Endodermal cell (in vitro differentiated cells): Measurements from ENCODE around the gene SCAMP3. TPM values are rescaled to one million over a fixed set of nuclear protein-coding genes. Genes with fewer than 3 reads are reported as not detected.
A peak's percentile ranks its signal among the peaks of the same experiment; 100 is the strongest.

Experiments used
- DNase-seq: peaks from one replicate; pipeline ENCODE4 v3.0.0-alpha.2; 2017
- H3K27ac ChIP-seq: 2 replicates; pipeline ENCODE4 v1.5.1; 2013; ENCODE audit warnings: mild to moderate bottlenecking, low read depth, low read length, moderate library complexity
- H3K27me3 ChIP-seq: 2 replicates; pipeline ENCODE4 v1.6.1; 2013; ENCODE audit warnings: mild to moderate bottlenecking, low read length, moderate library complexity; ENCODE audit not compliant: insufficient read depth, control insufficient read depth, poor library complexity, severe bottlenecking
- H3K36me3 ChIP-seq: 2 replicates; pipeline ENCODE4 v1.7.0; 2013; ENCODE audit warnings: mild to moderate bottlenecking, low read length, moderate library complexity; ENCODE audit not compliant: control insufficient read depth, insufficient read depth
- H3K4me1 ChIP-seq: one replicate; pipeline ENCODE4 v1.7.0; 2013; ENCODE audit warnings: low read length; ENCODE audit not compliant: control insufficient read depth, insufficient read depth
- H3K4me3 ChIP-seq: 2 replicates; pipeline ENCODE4 v1.5.1; 2013; ENCODE audit warnings: mild to moderate bottlenecking, low read length, moderate library complexity
- H3K9ac ChIP-seq: 2 replicates; pipeline ENCODE4 v1.6.1; 2013; ENCODE audit warnings: mild to moderate bottlenecking, low read length, moderate library complexity; ENCODE audit not compliant: poor library complexity, severe bottlenecking; ENCODE audit errors: extremely low read depth
- H3K9me3 ChIP-seq: 2 replicates; pipeline ENCODE4 v1.6.1; 2013; ENCODE audit warnings: mild to moderate bottlenecking, low read length, moderate library complexity; ENCODE audit not compliant: control insufficient read depth
- H3K27ac Mint-ChIP-seq: 2 replicates; pipeline ENCODE4 v1.8.0; 2020; ENCODE audit warnings: mixed read lengths
- H3K27me3 Mint-ChIP-seq: 2 replicates; pipeline ENCODE4 v1.8.0; 2021; ENCODE audit warnings: mild to moderate bottlenecking, mixed read lengths; ENCODE audit not compliant: insufficient read depth
- H3K36me3 Mint-ChIP-seq: 2 replicates; pipeline ENCODE4 v1.8.0; 2020; ENCODE audit warnings: low read depth, mixed read lengths
- H3K4me1 Mint-ChIP-seq: 2 replicates; pipeline ENCODE4 v1.8.0; 2020; ENCODE audit warnings: mixed read lengths
- H3K4me3 Mint-ChIP-seq: 2 replicates; pipeline ENCODE4 v1.8.0; 2020; ENCODE audit warnings: mild to moderate bottlenecking, moderate library complexity, mixed read lengths
- H3K9me3 Mint-ChIP-seq: 2 replicates; pipeline ENCODE4 v1.8.0; 2020; ENCODE audit warnings: mild to moderate bottlenecking, mixed read lengths
- CTCF ChIP-seq: fragments of 200-600 bp; sonication (generic); conservative IDR thresholded peaks from 2 replicates; pipeline ENCODE4 v1.5.0; 2021; ENCODE audit warnings: antibody characterized with exemption, mild to moderate bottlenecking
- WGBS, 2 experiments: methylation state at CpG; one replicate each; pipeline versions ENCODE4 v1.1.5 to v1.1.7; 2013; ENCODE audit warnings: missing lambda C conversion rate in 2 of 2, mixed read lengths in 1 of 2; ENCODE audit not compliant: insufficient coverage in 1 of 2, insufficient read length in 1 of 2; 5-methylcytosine and 5-hydroxymethylcytosine counted together
- total RNA-seq, 2 donors: library from RNA; stranded (reverse); fragmentation: NEBNext Ultra II Directional in 1 of 2; extraction: Animal tissue kit (Norgen Biotek cat#: 25700) in 1 of 2; gene quantifications; 2 replicates in 1 of 2; 3 replicates in 1 of 2; pipeline ENCODE4 v1.2.1, GENCODE V29; 2021

Gene SCAMP3
- total RNA-seq, 2 donors from 2014 or later, result 56.1 TPM

GRCh38 chr1:155308493-155309422, 46.6 kb upstream of the SCAMP3 start, which contains the start of gene FDPS:
TSS of gene FDPS (plus strand) at chr1:155308866. CDS start at chr1:155309790, 924 bp downstream.
- H3K4me1 Mint-ChIP-seq, result peaks cover 6% of the 10 kb centered on the region
- H3K27ac ChIP-seq, result peak within 1 kb of the TSS; percentile 90
- H3K9ac ChIP-seq, result peak within 1 kb of the TSS; percentile 92
- peaks cover 23% of the 10 kb centered on the region for H3K36me3 ChIP-seq
- H3K27ac Mint-ChIP-seq, result peak within 1 kb of the TSS; percentile 98
- H3K27me3 Mint-ChIP-seq, result peaks cover 2% of the 10 kb centered on the region
- peak within 1 kb of the TSS; percentile 99 for H3K4me3 ChIP-seq
- H3K9me3 Mint-ChIP-seq, result no peaks in the 10 kb centered on the region
- peak within 1 kb of the TSS; percentile 95 for H3K4me3 Mint-ChIP-seq
- WGBS, 2 experiments, result 0 to 1% methylated on average over 39 to 51 of the region's 51 CpGs
- peaks cover 4% of the 10 kb centered on the region for H3K4me1 ChIP-seq
- no peak for TF ChIP-seq CTCF
- peaks cover 32% of the 10 kb centered on the region for H3K36me3 Mint-ChIP-seq
- H3K9me3 ChIP-seq, result no peaks in the 10 kb centered on the region
- H3K27me3 ChIP-seq, result no peaks in the 10 kb centered on the region
- peak; percentile 99 for DNase-seq

- no peaks in the 10 kb centered on the region for H3K9me3 Mint-ChIP-seq
- peaks cover 21% of the 10 kb centered on the region for H3K36me3 Mint-ChIP-seq
- H3K27me3 ChIP-seq, result no peaks in the 10 kb centered on the region
- H3K9me3 ChIP-seq, result no peaks in the 10 kb centered on the region
- 76 to 93% methylated on average over 4 to 6 of the region's 6 CpGs for WGBS, 2 experiments
- H3K4me3 Mint-ChIP-seq, result no peak overlapping the region
- H3K4me1 ChIP-seq, result peaks cover 4% of the 10 kb centered on the region
- peaks cover 6% of the 10 kb centered on the region for H3K4me1 Mint-ChIP-seq
- H3K27me3 Mint-ChIP-seq, result peaks cover 2% of the 10 kb centered on the region
- TF ChIP-seq CTCF, result peak; percentile 77
- peak overlapping the region; percentile 38 for H3K27ac Mint-ChIP-seq
- H3K36me3 ChIP-seq, result peaks cover 12% of the 10 kb centered on the region
- H3K4me3 ChIP-seq, result no peak overlapping the region
- H3K9ac ChIP-seq, result no peak overlapping the region
- no peak overlapping the region for H3K27ac ChIP-seq
- DNase-seq, result peak; percentile 81
Measured at GRCh38 chr1:155307247-155307740, 45.1 kb upstream of the SCAMP3 start.

- no peak overlapping the region for H3K4me3 Mint-ChIP-seq
- no peaks in the 10 kb centered on the region for H3K9me3 Mint-ChIP-seq
- H3K36me3 ChIP-seq, result peaks cover 5% of the 10 kb centered on the region
- H3K36me3 Mint-ChIP-seq, result peaks cover 10% of the 10 kb centered on the region
- H3K9ac ChIP-seq, result no peak overlapping the region
- no peak overlapping the region for H3K4me3 ChIP-seq
- H3K27ac Mint-ChIP-seq, result no peak overlapping the region
- 91 to 93% methylated on average over 7 of the region's 7 CpGs for WGBS, 2 experiments
- no peak for TF ChIP-seq CTCF
- DNase-seq, result peak; percentile 46
- peaks cover 10% of the 10 kb centered on the region for H3K4me1 Mint-ChIP-seq
- no peak overlapping the region for H3K27ac ChIP-seq
- peaks cover 4% of the 10 kb centered on the region for H3K4me1 ChIP-seq
- no peaks in the 10 kb centered on the region for H3K9me3 ChIP-seq
- no peaks in the 10 kb centered on the region for H3K27me3 ChIP-seq
- peaks cover 2% of the 10 kb centered on the region for H3K27me3 Mint-ChIP-seq
Measured at GRCh38 chr1:155305881-155306391, 43.8 kb upstream of the SCAMP3 start.
